GM04503 (cell line): ENCODE measurements around the gene GPR61.

Source experiments
- DNase-seq: peaks from one replicate; pipeline ENCODE4 v3.0.0-alpha.2; 2012; ENCODE audit warnings: low read depth

Gene GPR61

DNA sequence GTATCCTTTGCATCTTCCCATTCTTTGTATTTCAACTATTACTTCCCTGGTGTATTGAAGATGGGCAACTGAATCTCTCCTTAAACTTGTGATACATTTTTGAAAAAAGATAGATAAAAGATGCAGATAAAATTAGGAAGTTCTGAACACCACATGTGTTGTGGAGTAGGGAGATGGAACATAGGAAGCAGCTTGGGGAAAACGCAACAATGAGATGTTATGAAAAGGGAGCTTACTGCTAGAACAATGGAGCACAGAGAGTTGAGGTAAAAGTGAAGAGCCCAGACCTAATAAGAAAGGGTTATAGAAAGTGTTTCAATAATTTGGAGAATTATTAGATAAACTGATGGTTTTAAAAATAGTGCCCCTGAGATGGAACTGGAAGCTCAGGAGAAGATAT, 29.7 kb downstream of the GPR61 start:
- no peak for DNase-seq

DNA sequence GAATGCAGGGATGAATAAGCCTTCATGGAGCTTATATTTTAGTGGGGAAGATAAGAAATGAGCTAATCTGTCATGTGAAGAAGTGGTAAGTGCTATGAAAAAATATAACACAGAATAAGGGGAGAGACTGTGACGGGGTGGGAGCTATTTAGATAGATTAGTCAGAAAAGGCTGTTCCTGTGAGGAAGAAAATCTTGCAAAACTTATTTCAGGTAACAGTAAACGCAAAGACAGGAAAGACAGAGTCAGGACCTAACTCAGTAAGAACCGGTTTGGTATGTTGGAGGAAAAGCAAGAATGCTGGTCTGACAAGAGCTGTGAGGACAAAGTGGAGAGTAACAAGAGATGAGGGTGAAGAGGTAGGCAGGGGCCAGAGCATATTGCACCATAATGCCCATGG, 30.7 kb downstream of the GPR61 start:
- no peak for DNase-seq

DNA sequence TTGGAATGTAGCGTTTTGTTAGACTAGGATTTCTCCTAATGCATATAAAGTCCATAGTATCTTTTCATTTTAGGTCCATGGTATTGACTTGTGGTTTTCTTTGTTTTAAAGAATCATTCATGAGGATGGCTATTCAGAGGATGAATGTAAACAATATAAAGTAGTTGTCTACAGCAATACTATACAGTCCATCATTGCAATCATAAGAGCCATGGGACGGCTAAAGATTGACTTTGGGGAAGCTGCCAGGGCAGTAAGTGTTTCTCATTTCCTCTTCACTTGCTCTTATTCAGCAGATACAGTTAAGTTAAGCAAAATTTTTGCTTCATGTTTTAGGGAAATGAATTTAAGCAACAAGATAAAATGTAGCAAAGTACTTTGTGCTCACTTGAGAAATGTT, 34.1 kb downstream of the GPR61 start:
- DNase-seq: no peak

DNA sequence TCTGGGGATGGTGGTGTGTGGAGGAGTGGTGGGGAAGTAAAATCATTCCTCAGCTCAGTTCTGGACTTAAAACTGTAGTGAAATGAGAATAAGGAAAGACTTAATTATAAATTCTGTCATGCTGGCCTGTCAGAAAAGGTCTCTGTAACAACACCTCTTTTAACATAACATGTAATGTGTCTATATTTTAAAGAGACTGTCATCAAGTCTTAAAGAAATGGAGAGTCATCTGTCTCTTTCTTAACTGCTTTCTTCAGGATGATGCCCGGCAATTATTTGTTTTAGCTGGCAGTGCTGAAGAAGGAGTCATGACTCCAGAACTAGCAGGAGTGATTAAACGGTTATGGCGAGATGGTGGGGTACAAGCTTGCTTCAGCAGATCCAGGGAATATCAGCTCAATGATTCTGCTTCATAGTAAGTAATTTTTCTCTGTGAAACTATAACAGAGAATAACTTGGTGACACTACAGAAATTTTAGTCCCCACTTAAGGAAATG, 39.3 kb downstream of the GPR61 start:
- DNase-seq: no peak

DNA sequence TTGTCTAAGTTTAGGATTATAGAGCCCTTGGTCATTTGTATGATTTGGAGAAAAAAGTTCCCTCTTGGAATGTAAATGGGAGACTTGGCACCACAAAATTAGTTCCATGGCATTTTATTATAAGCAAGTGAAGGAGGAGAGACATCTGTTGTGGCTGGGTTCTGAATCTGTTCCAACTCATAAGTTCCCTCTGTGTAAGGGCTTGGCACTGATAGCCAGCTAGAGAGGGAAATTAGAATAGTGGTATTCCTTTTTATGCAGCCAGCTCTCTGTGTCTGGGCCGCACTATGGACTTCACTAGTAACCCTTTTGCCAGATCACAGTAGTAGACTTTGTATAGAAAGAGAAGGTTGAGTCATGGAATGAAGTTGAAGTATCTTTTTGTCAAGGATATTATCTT, 39.8 kb downstream of the GPR61 start:
- no peak for DNase-seq

DNA sequence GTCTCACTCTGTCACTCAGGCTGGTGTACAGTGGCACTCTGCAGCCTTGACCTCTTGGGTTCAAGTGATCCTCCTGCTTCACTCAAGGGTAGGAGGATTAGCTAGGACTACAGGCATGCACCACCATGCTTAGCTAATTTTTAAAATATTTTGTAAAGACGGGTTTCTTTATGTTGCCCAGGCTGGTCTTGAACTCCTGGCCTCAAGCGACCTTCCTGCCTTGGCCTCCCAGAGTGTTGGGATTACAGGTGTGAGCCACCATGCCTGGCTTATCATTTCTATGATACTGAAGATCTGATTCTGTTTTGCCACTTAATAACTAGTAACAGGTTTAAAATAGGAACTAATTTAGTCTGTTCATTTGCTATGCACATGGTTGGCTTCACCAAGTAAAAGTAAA, 42.3 kb downstream of the GPR61 start:
- no peak for DNase-seq

DNA sequence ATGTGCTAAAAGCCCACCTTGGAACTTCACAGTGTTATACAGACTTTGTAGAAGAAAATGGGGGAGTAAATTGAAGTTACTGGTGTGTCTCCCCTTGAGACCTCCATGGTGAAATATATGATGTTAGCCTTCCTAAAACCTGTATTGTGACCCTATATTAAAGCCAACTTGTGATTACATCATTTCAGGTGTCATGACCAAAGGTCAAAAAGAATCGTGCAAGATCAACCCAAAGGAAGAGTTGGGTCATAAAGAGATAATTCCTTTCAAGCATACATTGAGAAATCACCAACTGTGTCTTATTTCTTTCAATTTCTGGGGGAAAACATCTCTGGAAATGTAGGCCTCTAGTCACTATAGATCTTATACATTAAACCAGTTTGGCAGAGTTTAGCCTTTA, 45.1 kb downstream of the GPR61 start:
- DNase-seq: no peak

DNA sequence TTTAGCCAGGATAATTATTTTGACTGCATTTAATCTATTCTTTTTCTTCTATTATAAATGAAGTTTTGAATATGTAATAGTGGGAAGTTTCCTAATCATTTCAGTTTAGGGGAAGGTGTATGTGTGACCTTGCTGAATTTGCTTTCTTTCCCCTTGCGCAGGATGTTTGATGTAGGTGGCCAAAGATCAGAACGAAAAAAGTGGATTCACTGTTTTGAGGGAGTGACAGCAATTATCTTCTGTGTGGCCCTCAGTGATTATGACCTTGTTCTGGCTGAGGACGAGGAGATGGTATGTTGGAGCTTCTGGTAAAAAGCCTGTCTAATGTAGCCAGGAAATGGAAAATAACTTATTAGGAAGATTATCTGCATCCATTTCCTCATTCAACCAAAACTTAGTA, 46.4 kb downstream of the GPR61 start:
- DNase-seq: no peak

DNA sequence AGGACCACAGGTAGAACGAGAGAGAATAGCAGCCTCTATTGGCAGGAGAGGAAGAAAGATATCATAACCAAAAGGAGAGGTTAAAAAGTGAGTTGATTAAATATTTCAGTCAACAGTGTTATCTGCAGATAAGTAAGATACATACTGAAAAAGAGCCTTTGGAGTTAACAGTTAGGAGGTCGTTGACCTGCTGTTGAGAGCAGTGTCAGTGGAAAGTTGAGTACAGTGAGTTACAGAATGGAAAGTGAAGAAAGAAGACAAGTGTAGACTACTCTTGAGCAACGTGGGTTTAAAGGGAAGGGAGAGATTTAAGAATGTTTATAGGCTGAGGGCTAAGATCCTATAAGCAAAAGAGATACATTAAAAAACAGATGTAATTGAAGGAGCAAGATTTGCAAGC, 49.5 kb downstream of the GPR61 start:
- no peak for DNase-seq

DNA sequence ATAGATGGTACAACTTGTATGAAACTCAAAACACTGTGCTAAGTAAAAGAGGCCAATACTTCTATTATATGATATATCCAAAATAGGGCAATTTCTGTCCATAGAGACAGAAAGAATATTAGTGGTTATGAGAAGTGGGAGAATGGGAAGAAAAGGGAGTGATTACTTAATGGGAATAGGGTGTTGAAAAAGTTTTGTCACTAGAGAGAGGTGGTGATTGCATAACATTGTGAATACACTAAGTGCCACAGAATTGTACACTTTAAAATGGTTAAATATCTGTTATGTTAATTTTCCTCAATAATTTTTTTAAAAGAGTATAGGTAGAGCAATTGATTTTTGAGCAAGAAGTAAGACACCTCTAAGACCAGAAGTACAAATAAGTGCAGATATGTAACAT, 50.0 kb downstream of the GPR61 start:
- no peak for DNase-seq

DNA sequence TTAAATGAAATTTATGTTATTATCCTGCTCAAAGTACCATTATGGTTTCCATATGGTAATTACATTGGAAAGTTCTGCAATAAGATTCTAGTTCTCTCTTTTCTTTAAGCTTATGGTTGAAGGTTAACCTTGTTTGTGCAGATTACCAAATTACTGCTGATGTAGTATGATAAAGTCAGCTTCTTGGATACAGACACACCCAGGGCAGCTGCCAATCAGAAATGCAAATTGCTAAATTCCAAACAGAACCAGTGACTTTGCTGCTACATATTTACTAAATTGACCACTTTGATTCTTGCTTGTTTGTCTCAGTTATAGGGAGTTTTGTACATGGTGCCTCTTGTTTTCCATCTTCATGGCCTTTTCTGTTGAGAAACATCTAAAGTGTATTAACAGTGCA, 53.2 kb downstream of the GPR61 start:
- no peak for DNase-seq

DNA sequence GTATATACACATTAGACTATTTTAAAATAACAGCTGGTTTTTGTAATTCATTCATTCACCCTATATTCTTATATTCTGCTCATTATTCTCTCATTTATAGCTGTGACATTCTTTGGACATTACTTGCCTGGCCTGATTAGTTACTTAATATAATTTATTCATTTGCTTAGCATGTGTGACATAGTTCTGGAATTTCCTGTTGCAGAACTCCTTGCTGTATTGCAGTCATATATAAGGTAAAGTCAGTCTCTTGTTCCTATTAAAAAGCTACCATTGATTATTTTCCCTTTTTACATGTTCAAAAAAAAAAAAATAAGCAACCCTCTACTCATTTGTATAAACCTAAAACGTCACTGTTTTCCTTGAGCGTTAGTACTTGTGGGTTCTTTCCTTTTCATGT, 55.9 kb downstream of the GPR61 start:
- no peak for DNase-seq
